ENCODE data around the gene CCDC6.

DNA sequence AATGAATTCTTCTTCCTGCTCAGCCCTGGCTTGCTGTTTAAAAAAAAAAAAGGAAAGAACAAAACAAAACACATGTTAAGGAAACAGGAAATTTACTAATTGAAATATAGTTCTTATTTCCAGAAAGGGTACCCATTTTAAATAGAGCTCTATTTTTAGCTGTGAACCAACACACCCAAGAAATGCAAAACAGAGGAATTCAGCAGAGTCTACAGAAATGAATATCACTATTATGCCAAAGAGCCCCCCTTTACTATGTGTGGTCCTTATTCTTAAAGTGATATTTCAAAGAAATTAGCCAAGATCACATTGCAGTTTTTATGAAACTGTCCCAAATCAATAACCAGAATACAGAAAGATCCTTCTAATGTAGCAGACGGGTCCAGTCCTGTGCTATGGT lies 53.7 kb downstream of the CCDC6 start:
- no peak for TF ChIP-seq EZH2phosphoT487 (conservative IDR thresholded peaks at IDR 0.05; ENCODE audit: low read length)
- TF ChIP-seq, protein P1, sequence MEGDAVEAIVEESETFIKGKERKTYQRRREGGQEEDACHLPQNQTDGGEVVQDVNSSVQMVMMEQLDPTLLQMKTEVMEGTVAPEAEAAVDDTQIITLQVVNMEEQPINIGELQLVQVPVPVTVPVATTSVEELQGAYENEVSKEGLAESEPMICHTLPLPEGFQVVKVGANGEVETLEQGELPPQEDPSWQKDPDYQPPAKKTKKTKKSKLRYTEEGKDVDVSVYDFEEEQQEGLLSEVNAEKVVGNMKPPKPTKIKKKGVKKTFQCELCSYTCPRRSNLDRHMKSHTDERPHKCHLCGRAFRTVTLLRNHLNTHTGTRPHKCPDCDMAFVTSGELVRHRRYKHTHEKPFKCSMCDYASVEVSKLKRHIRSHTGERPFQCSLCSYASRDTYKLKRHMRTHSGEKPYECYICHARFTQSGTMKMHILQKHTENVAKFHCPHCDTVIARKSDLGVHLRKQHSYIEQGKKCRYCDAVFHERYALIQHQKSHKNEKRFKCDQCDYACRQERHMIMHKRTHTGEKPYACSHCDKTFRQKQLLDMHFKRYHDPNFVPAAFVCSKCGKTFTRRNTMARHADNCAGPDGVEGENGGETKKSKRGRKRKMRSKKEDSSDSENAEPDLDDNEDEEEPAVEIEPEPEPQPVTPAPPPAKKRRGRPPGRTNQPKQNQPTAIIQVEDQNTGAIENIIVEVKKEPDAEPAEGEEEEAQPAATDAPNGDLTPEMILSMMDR (IDR thresholded peaks at IDR 0.05; ENCODE audit: insufficient read depth, low read length, poor library complexity, severe bottlenecking) = no peak
